Naive thymus-derived CD4-positive, alpha-beta T cell (primary cell): ENCODE results near the gene MESD. TPM values are rescaled to one million over a fixed set of nuclear protein-coding genes. Genes with fewer than 3 reads are reported as not detected.

Experiments used
- ATAC-seq: fragments of 150-1000 bp; cut with Tn5 transposase; 2 replicates; pipeline ENCODE4 v1.10.0; 2021; ENCODE audit warnings: mild to moderate bottlenecking, moderate library complexity
- CTCF ChIA-PET: fragments of 350-600 bp; sonication (Branson Sonifier 250); formaldehyde crosslinking; loops from one replicate; lab custom pipeline; 2021; ENCODE audit warnings: antibody characterized with exemption; lab: Charles Lee
- POLR2A ChIA-PET: fragments of 350-600 bp; sonication (Branson Sonifier 250); formaldehyde crosslinking; loops from one replicate; lab custom pipeline; 2021; ENCODE audit warnings: antibody characterized with exemption, inconsistent platforms; lab: Charles Lee
- DNase-seq, 9 donors: peaks; one replicate each; pipeline versions ENCODE4 v3.0.0 to v3.0.0-alpha.2; 2020 to 2022; ENCODE audit warnings: mixed read lengths in 1 of 9
- H3K27ac ChIP-seq: one replicate; pipeline ENCODE4 v1.7.0; 2013; ENCODE audit warnings: mild to moderate bottlenecking, low read depth, low read length, moderate library complexity
- H3K27me3 ChIP-seq, 2 donors: one replicate each; pipeline ENCODE4 v1.7.0; 2013; ENCODE audit warnings: low read length in 2 of 2, mild to moderate bottlenecking in 2 of 2, moderate library complexity in 2 of 2; ENCODE audit not compliant: control insufficient read depth in 2 of 2, insufficient read depth in 2 of 2
- H3K36me3 ChIP-seq, 3 experiments: 1 replicate in 2 of 3; 2 replicates in 1 of 3; pipeline ENCODE4 v1.7.0; 2013; ENCODE audit warnings: low read length in 3 of 3, mild to moderate bottlenecking in 3 of 3, moderate library complexity in 1 of 3; ENCODE audit not compliant: insufficient read depth in 3 of 3, control insufficient read depth in 2 of 3
- H3K4me1 ChIP-seq, 2 donors: one replicate each; pipeline ENCODE4 v1.7.0; 2013; ENCODE audit warnings: low read length in 2 of 2, mild to moderate bottlenecking in 2 of 2, moderate library complexity in 1 of 2; ENCODE audit not compliant: control insufficient read depth in 2 of 2, insufficient read depth in 2 of 2
- H3K4me3 ChIP-seq: 2 replicates; pipeline ENCODE4 v1.7.0; 2013; ENCODE audit warnings: mild to moderate bottlenecking, low read length
- H3K9me3 ChIP-seq, 3 experiments: 1 replicate in 2 of 3; 2 replicates in 1 of 3; pipeline ENCODE4 v1.7.0; 2013; ENCODE audit warnings: low read length in 3 of 3; ENCODE audit not compliant: control insufficient read depth in 2 of 3
- H3K27ac Mint-ChIP-seq, 9 donors: one replicate each; pipeline ENCODE4 v1.8.0; 2020 to 2022; ENCODE audit warnings: mixed read lengths in 9 of 9, mild to moderate bottlenecking in 8 of 9, moderate library complexity in 5 of 9, inconsistent platforms in 2 of 9
- H3K27me3 Mint-ChIP-seq, 5 donors: one replicate each; pipeline ENCODE4 v1.8.0; 2021 to 2022; ENCODE audit warnings: mixed read lengths in 5 of 5, mild to moderate bottlenecking in 1 of 5
- H3K36me3 Mint-ChIP-seq, 5 donors: one replicate each; pipeline ENCODE4 v1.8.0; 2020 to 2022; ENCODE audit warnings: mixed read lengths in 5 of 5, mild to moderate bottlenecking in 3 of 5, inconsistent platforms in 1 of 5
- H3K4me1 Mint-ChIP-seq, 7 donors: one replicate each; pipeline ENCODE4 v1.8.0; 2020 to 2022; ENCODE audit warnings: mixed read lengths in 7 of 7, mild to moderate bottlenecking in 3 of 7, inconsistent platforms in 1 of 7
- H3K4me3 Mint-ChIP-seq, 10 donors: one replicate each; pipeline ENCODE4 v1.8.0; 2020 to 2022; ENCODE audit warnings: mild to moderate bottlenecking in 10 of 10, mixed read lengths in 10 of 10, moderate library complexity in 6 of 10, inconsistent platforms in 2 of 10
- H3K9me3 Mint-ChIP-seq, 11 donors: one replicate each; pipeline ENCODE4 v1.8.0; 2020 to 2022; ENCODE audit warnings: mixed read lengths in 11 of 11, mild to moderate bottlenecking in 4 of 11, inconsistent platforms in 1 of 11, moderate library complexity in 1 of 11
- intact Hi-C, 2 donors: fragments of 100-400 bp; cut with micrococcal nuclease; formaldehyde crosslinking; loops; one replicate each; pipeline ENCODE4 v1.15.1; 2023
- polyA plus RNA-seq, 2 donors: library from polyadenylated mRNA; unstranded; fragments of 300-500 nt; fragmentation: Illumina TruSeq; gene quantifications; one replicate each; pipeline ENCODE4 v1.2.3, GENCODE V29; 2021
- total RNA-seq, 6 experiments: library from RNA in 5 of 6; stranded (reverse) in 5 of 6; gene quantifications; 1 replicate in 5 of 6; 2 replicates in 1 of 6; pipeline ENCODE4 v1.2.3 and lab custom pipeline; 2021 to 2026

MESD gene
- total and polyA plus RNA-seq, 7 experiments from 2014 or later = 17.1 to 42.5 (median 29.3) TPM

DNA sequence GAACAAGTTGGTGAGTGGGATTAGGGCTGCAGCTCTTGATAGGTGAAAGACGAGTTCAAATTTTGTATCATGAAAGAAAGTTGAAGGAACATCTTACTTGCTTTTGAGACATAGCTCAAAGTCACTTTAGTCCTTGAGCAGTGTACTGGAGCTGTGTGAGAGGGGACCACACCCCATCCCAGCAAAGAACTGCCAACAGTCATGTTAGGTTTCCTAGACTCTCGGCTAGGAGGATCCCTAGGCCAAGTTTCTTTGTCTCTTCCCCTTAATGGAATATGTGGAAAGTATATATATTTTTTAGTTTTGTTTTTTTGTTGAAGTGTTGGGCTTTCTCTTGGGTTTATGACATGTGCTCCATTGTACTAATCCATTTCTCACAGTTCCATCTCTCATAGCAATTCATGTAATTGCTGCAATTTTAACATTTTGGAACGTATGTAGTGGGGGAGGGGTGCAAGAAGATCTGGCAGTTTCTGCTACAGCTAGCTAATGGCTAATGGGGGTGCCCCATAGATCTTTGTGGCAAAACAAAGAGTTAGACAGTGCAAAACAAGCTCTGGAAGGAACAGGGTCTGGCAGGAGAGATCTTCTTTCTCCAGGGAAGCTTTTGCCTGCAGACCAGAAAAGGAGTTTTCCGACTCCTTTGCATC is 36.2 kb upstream of the MESD start:
- intact Hi-C loops = no loop called here
- no peaks in the 10 kb centered on the region for H3K9me3 ChIP-seq
- no peak for ATAC-seq
- CTCF ChIA-PET = interaction anchor here (0.6 kb wide), 1 partner anchor 50 kb away, joined by 6 read pairs; no protein-coding TSS in a partner anchor
- H3K4me1 ChIP-seq = no peaks in the 10 kb centered on the region
- no peaks in the 10 kb centered on the region for H3K27me3 ChIP-seq
- Mint-ChIP-seq H3K27me3 (peaks cover 0 to 13% (median 9%) of the 10 kb centered on the region in 5 donors), H3K27ac (peak overlapping the region in 1 of 9 donors; percentile 9), H3K4me1 (peaks cover 9 to 47% (median 17%) of the 10 kb centered on the region in 7 donors), H3K36me3 (peaks cover 9 to 19% (median 14%) of the 10 kb centered on the region in 5 donors), H3K9me3 (peaks cover 0 to 15% (median 7%) of the 10 kb centered on the region in 11 donors), H3K4me3 (no peak overlapping the region)
- H3K36me3 ChIP-seq = no peaks in the 10 kb centered on the region
- no peak overlapping the region for H3K4me3 ChIP-seq
- no peak for DNase-seq
- POLR2A ChIA-PET = interaction anchor here (0.7 to 1.2 kb wide), 2 partner anchors 24 to 33 kb away, joined by 3 to 4 read pairs; no protein-coding TSS in a partner anchor
- no peak overlapping the region for H3K27ac ChIP-seq

- ChIA-PET POLR2A (interaction anchor here (1.2 kb wide), 1 partner anchor 33 kb away, joined by 4 read pairs; no protein-coding TSS in a partner anchor), CTCF (no interaction called here)
- Mint-ChIP-seq H3K27me3 (peaks cover 0 to 10% (median 5%) of the 10 kb centered on the region in 5 donors), H3K4me3 (no peak overlapping the region), H3K9me3 (peaks cover 0 to 11% (median 4%) of the 10 kb centered on the region in 11 donors), H3K27ac (no peak overlapping the region), H3K4me1 (peaks cover 6 to 49% (median 15%) of the 10 kb centered on the region in 7 donors), H3K36me3 (peaks cover 6 to 14% (median 10%) of the 10 kb centered on the region in 5 donors)
- ATAC-seq (no peak), DNase-seq (no peak)
- no peaks in the 10 kb centered on the region for H3K4me1 ChIP-seq
- H3K9me3 ChIP-seq = no peaks in the 10 kb centered on the region
- H3K27me3 ChIP-seq = no peaks in the 10 kb centered on the region
- H3K36me3 ChIP-seq = no peaks in the 10 kb centered on the region
- intact Hi-C loops = no loop called here
- H3K4me3 ChIP-seq = no peak overlapping the region
- H3K27ac ChIP-seq = no peak overlapping the region
Observed at GRCh38 chr15:81024936-81025335, 35.3 kb upstream of the MESD start.

DNA sequence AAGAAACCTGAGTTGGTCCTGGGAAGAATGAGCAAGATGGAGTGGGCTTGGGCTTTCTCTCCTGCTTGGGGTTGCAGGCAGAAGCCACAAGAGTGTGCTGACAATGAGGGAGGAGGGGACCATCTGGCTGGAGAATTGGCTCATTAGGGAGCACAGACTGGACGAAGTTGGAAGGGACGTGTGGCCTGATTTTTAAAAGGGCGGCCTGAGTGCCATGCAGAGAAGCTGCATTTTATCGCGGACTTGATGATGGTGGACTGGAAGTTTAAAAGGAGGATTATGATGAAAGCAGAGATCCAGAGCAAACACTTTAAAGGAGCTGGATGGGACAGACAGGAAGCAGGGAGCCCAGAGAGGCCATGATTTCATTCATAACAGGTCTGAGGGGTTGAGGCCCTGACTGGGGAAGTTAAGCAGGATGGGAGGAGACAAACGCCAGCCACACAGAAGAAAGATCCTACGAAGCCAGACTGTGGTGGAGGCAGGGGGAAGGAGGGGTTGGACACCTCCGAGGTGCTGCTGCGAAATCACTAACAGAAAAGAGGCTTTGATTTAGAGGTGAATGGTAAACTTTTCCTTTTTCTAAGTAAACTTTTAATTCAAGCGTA is 34.8 kb upstream of the MESD start:
- intact Hi-C loops = no loop called here
- peaks cover 6 to 45% (median 12%) of the 10 kb centered on the region in 7 donors for H3K4me1 Mint-ChIP-seq
- Histone ChIP-seq H3K27ac (no peak overlapping the region), H3K27me3 (no peaks in the 10 kb centered on the region), H3K4me3 (no peak overlapping the region), H3K36me3 (no peaks in the 10 kb centered on the region), H3K4me1 (no peaks in the 10 kb centered on the region), H3K9me3 (no peaks in the 10 kb centered on the region)
- H3K27me3 Mint-ChIP-seq = peaks cover 0 to 6% (median 0%) of the 10 kb centered on the region in 5 donors
- DNase-seq (no peak), ATAC-seq (no peak)
- ChIA-PET POLR2A (no interaction called here), CTCF (no interaction called here)
- peaks cover 3 to 10% (median 5%) of the 10 kb centered on the region in 5 donors for H3K36me3 Mint-ChIP-seq
- H3K9me3 Mint-ChIP-seq = peaks cover 0 to 5% (median 0%) of the 10 kb centered on the region in 11 donors
- H3K27ac Mint-ChIP-seq = peak overlapping the region in 2 of 9 donors; percentile 4 to 88
- H3K4me3 Mint-ChIP-seq = peak overlapping the region in 1 of 10 donors; percentile 57

- POLR2A ChIA-PET = no interaction called here
- CTCF ChIA-PET = no interaction called here
- peak overlapping the region in 1 of 10 donors; percentile 57 for H3K4me3 Mint-ChIP-seq
- H3K9me3 Mint-ChIP-seq = peaks cover 0 to 5% (median 0%) of the 10 kb centered on the region in 11 donors
- H3K4me1 Mint-ChIP-seq = peaks cover 6 to 45% (median 11%) of the 10 kb centered on the region in 7 donors
- H3K4me3 ChIP-seq = no peak overlapping the region
- no peak overlapping the region for H3K27ac ChIP-seq
- no peaks in the 10 kb centered on the region for H3K36me3 ChIP-seq
- no peaks in the 10 kb centered on the region for H3K9me3 ChIP-seq
- H3K27me3 Mint-ChIP-seq = peaks cover 0 to 4% (median 0%) of the 10 kb centered on the region in 5 donors
- peaks cover 0 to 10% (median 4%) of the 10 kb centered on the region in 5 donors for H3K36me3 Mint-ChIP-seq
- DNase-seq = peak in 1 of 9 donors; percentile 46
- intact Hi-C loops = no loop called here
- H3K27ac Mint-ChIP-seq = peak overlapping the region in 2 of 9 donors; percentile 4 to 88
- peak; percentile 81 for ATAC-seq
- H3K4me1 ChIP-seq = no peaks in the 10 kb centered on the region
- no peaks in the 10 kb centered on the region for H3K27me3 ChIP-seq
Observed at GRCh38 chr15:81023483-81024264, 34.1 kb upstream of the MESD start.

- H3K27ac ChIP-seq = no peak overlapping the region
- Mint-ChIP-seq H3K36me3 (peaks cover 0 to 11% (median 2%) of the 10 kb centered on the region in 5 donors), H3K27me3 (no peaks in the 10 kb centered on the region), H3K27ac (no peak overlapping the region), H3K4me3 (no peak overlapping the region), H3K4me1 (peaks cover 6 to 36% (median 11%) of the 10 kb centered on the region in 7 donors), H3K9me3 (no peaks in the 10 kb centered on the region)
- intact Hi-C loops = no loop called here
- H3K36me3 ChIP-seq = no peaks in the 10 kb centered on the region
- no peaks in the 10 kb centered on the region for H3K4me1 ChIP-seq
- ChIA-PET CTCF (no interaction called here), POLR2A (no interaction called here)
- ATAC-seq (no peak), DNase-seq (no peak)
- H3K27me3 ChIP-seq = no peaks in the 10 kb centered on the region
- H3K4me3 ChIP-seq = no peak overlapping the region
- no peaks in the 10 kb centered on the region for H3K9me3 ChIP-seq
Observed at GRCh38 chr15:81021321-81021720, 31.7 kb upstream of the MESD start.

GRCh38 chr15:81018197-81018596 is 28.6 kb upstream of the MESD start:
- no peak for ATAC-seq
- Histone ChIP-seq H3K36me3 (no peaks in the 10 kb centered on the region), H3K4me1 (no peaks in the 10 kb centered on the region), H3K9me3 (no peaks in the 10 kb centered on the region), H3K4me3 (no peak overlapping the region), H3K27ac (no peak overlapping the region), H3K27me3 (no peaks in the 10 kb centered on the region)
- no peaks in the 10 kb centered on the region for H3K27me3 Mint-ChIP-seq
- ChIA-PET POLR2A (no interaction called here), CTCF (no interaction called here)
- intact Hi-C loops = no loop called here
- H3K27ac Mint-ChIP-seq = no peak overlapping the region
- H3K9me3 Mint-ChIP-seq = no peaks in the 10 kb centered on the region
- DNase-seq = no peak
- peaks cover 0 to 9% (median 5%) of the 10 kb centered on the region in 7 donors for H3K4me1 Mint-ChIP-seq
- H3K4me3 Mint-ChIP-seq = no peak overlapping the region
- peaks cover 0 to 15% (median 7%) of the 10 kb centered on the region in 5 donors for H3K36me3 Mint-ChIP-seq
